ENCODE measurements around the gene KIAA0319L. TPM values are rescaled to one million over a fixed set of nuclear protein-coding genes. Genes with fewer than 3 reads are reported as not detected.

Gene KIAA0319L
- total RNA-seq, 1 donor from 2014 or later, result 44.9 TPM

- peak overlapping the region; percentile 18 for H3K4me3 Mint-ChIP-seq (ENCODE audit: unreplicated experiment)
- peaks cover 37% of the 10 kb centered on the region for H3K4me1 Mint-ChIP-seq (ENCODE audit: unreplicated experiment)
- peaks cover 7% of the 10 kb centered on the region for H3K36me3 Mint-ChIP-seq (ENCODE audit: unreplicated experiment)
- peak overlapping the region; percentile 5 for H3K27ac Mint-ChIP-seq (ENCODE audit: unreplicated experiment)
- no peak for DNase-seq (ENCODE audit: extremely low spot score, unreplicated experiment)
- H3K27me3 Mint-ChIP-seq (ENCODE audit: unreplicated experiment), result no peaks in the 10 kb centered on the region
- no peaks in the 10 kb centered on the region for H3K9me3 Mint-ChIP-seq (ENCODE audit: unreplicated experiment)
- no peak for TF ChIP-seq CTCF (IDR thresholded peaks at IDR 0.05)
Measured at GRCh38 chr1:35559317-35559944, 2.2 kb upstream of the KIAA0319L start.

GRCh38 chr1:35558374-35559316 lies 1.4 kb upstream of the KIAA0319L start:
- peak overlapping the region; percentile 93 for H3K27ac Mint-ChIP-seq (ENCODE audit: unreplicated experiment)
- TF ChIP-seq CTCF (IDR thresholded peaks at IDR 0.05), result peak; percentile 6

GRCh38 chr1:35557611-35558373 lies 589 bp upstream of the KIAA0319L start, which contains the start of gene NCDN:
TSS of gene NCDN (plus strand) at chr1:35557799. CDS start at chr1:35558191, 392 bp downstream.
- peaks cover 14% of the 10 kb centered on the region for H3K36me3 Mint-ChIP-seq (ENCODE audit: unreplicated experiment)
- peak; percentile 99 for DNase-seq (ENCODE audit: extremely low spot score, unreplicated experiment)
- no peaks in the 10 kb centered on the region for H3K9me3 Mint-ChIP-seq (ENCODE audit: unreplicated experiment)
- peak within 1 kb of the TSS; percentile 98 for H3K4me3 Mint-ChIP-seq (ENCODE audit: unreplicated experiment)
- TF ChIP-seq CTCF (IDR thresholded peaks at IDR 0.05), result no peak
- H3K4me1 Mint-ChIP-seq (ENCODE audit: unreplicated experiment), result peaks cover 44% of the 10 kb centered on the region
- no peaks in the 10 kb centered on the region for H3K27me3 Mint-ChIP-seq (ENCODE audit: unreplicated experiment)
- H3K27ac Mint-ChIP-seq (ENCODE audit: unreplicated experiment), result peak within 1 kb of the TSS; percentile 93

More at GRCh38 chr1:35558374-35559316, 1.4 kb upstream of the KIAA0319L start:
- Mint-ChIP-seq H3K4me1 (ENCODE audit: unreplicated experiment) (peaks cover 41% of the 10 kb centered on the region), H3K36me3 (ENCODE audit: unreplicated experiment) (peaks cover 9% of the 10 kb centered on the region), H3K27me3 (ENCODE audit: unreplicated experiment) (no peaks in the 10 kb centered on the region), H3K9me3 (ENCODE audit: unreplicated experiment) (no peaks in the 10 kb centered on the region), H3K4me3 (ENCODE audit: unreplicated experiment) (peak overlapping the region; percentile 98)
- DNase-seq (ENCODE audit: extremely low spot score, unreplicated experiment), result no peak

- Mint-ChIP-seq H3K27ac (ENCODE audit: unreplicated experiment) (peak overlapping the region; percentile 57), H3K4me1 (ENCODE audit: unreplicated experiment) (peaks cover 42% of the 10 kb centered on the region), H3K36me3 (ENCODE audit: unreplicated experiment) (peaks cover 21% of the 10 kb centered on the region), H3K4me3 (ENCODE audit: unreplicated experiment) (peak overlapping the region; percentile 98), H3K9me3 (ENCODE audit: unreplicated experiment) (no peaks in the 10 kb centered on the region), H3K27me3 (ENCODE audit: unreplicated experiment) (no peaks in the 10 kb centered on the region)
- no peak for DNase-seq (ENCODE audit: extremely low spot score, unreplicated experiment)
- peak; percentile 5 for TF ChIP-seq CTCF (IDR thresholded peaks at IDR 0.05)
Measured at GRCh38 chr1:35556484-35557117, 602 bp downstream of the KIAA0319L start.

Data from osteocyte (in vitro differentiated cells).